Measurements from ENCODE around the gene L3MBTL4.
"Not testable (repeated sequence)": the region's sequence is repeated elsewhere in the genome, so short reads cannot be mapped to it uniquely, and the experiment has no call there.

The L3MBTL4 gene

GRCh38 chr18:6294148-6294784 lies 120.4 kb downstream of the L3MBTL4 start:
- no peak for DNase-seq

- no peak for DNase-seq
Observed at GRCh38 chr18:6289843-6290242, 124.9 kb downstream of the L3MBTL4 start.

GRCh38 chr18:6286585-6286984 lies 128.1 kb downstream of the L3MBTL4 start:
- DNase-seq = no peak

- DNase-seq = no peak
Observed at GRCh38 chr18:6284761-6285160, 129.9 kb downstream of the L3MBTL4 start.

GRCh38 chr18:6284300-6284699 lies 130.4 kb downstream of the L3MBTL4 start:
- DNase-seq = no peak

GRCh38 chr18:6281874-6282273 lies 132.8 kb downstream of the L3MBTL4 start:
- no peak for DNase-seq

DNA sequence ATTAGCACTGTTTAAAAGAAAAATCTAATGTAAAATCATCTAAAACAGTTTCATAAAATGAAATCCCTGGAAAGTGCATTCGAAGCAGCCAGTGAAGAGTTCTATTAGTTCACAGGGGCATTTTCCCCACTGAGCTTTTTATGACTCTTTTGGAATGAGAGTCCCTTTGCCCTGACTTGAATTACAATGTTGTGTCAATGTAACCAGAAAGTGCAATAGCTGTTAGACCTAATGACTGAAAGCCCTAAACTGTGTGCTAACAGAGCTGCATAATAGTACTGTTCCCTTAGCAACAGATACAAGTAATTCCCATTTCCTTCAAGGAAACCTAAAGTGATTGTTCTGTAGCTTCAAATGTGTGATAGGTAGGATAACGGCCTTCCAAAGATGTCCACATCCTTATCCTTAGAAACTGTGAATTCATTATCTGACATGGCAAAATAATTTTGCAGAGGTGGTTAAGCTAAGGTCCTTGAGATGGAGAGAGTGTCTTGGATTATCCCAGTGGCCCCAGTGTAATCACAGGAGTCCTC lies 134.4 kb downstream of the L3MBTL4 start:
- DNase-seq = no peak

DNA sequence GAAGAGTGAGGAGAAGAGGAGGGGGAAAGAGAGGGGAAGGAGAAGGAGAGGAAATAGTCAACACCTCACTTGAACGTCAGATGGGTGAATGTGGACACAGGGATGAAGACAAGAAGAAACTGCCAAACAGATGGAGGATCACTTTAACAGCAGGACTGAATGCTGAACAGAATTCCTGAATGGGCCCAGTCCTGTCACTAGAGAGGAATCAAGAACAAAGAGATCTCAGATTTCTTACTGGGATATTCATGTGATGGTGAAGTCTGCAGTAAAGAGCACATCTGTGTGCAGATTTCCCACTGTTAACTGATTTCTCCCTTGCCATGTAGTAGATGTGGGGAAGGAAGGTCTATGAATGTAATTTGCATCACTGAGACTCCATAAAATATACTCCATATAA lies 135.4 kb downstream of the L3MBTL4 start:
- DNase-seq = no peak

DNA sequence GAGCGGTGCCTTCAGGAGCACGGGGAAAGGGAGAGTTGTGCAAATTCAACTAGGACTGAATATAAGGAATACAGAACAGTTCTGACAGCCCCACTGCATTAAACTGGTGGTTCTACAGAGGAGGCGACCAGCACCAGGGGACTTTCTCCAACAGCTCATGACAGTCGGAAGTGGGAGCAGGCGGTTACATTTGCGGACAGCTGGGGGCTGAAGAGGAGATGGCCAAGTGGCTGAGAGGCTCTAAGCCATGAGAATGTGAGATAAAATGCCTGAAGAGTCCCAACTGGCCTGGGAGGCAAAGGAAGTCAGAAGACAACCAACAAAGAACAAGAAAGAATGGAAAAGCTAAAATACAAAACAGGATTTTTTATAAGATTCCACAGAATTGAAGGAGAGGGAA lies 141.3 kb downstream of the L3MBTL4 start:
- DNase-seq = no peak

GRCh38 chr18:6272144-6272543 lies 142.6 kb downstream of the L3MBTL4 start:
- DNase-seq = not testable (repeated sequence)

DNA sequence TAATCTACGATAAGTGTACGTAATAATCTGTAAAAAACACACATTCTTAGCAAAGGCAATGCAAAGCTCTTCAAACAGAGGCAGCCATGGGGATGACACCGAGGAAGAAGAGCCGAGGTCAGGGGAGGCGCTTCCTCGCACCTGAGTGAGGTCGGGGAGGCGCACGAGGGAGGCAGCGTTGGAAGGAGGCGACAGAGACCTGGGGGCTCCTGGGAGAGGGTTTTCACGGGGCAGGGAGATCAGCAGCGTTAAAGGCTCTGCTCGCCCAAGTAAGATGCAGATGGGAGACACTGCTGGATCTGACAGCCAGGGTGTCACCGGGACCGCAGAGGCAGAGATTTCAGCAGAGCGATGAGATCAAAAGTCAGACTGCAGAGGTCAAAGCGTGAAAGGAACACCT lies 143.1 kb downstream of the L3MBTL4 start:
- DNase-seq = no peak

DNA sequence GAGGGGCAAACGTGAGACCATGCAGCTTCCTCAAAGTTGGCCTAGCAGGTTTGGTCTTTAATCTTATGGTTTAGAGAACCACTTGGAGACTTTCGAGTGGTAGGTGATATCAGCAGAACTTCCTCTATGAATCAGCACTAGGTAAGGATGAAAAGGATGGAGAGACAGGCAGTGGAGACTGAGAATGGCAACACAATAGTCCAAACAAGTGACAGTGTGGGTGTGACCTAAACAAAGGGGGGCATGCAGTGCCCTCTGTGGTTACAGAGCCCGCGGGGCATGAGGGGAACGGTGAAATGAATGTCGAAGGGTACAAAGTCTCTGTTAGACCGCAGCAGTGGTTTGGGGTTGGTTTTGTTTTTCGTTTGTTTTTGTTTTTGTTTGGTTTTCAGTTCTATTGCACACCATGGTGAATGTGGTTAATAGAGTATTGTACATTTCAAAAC lies 143.9 kb downstream of the L3MBTL4 start:
- DNase-seq = no peak

DNA sequence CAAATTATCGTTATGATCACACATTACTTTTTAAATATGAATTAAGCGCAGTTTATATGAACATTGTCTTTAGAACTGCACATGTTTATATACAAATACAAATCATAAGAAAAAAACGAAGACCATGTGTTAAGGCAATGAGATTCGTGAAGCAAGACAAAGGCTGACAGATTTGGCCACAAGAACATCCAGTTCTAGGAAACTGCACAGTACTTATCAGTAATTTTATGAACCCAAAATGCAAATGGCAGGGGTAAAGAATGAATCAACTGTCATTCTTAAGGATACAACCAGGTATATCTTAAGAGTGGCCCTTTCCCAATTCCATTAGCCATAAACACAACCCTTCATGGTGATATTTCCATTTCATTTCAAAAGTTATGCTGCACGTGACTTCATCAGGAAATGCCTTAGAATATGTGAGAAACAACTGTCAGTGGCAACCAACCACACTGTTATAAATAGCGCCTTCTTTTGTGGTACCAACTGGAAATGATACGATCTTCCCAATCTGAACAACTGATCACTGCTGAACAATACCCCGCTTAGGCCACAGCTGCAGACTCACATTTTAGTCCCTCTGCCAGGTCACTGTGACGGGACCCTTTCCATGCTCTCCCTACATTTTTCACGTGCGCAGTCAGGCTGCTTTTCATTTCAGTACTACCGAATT lies 144.9 kb downstream of the L3MBTL4 start:
- no peak for DNase-seq

- DNase-seq = no peak
Observed at GRCh38 chr18:6266212-6266611, 148.5 kb downstream of the L3MBTL4 start.

GRCh38 chr18:6261938-6262337 lies 152.8 kb downstream of the L3MBTL4 start:
- DNase-seq = no peak

GRCh38 chr18:6259324-6259723 lies 155.4 kb downstream of the L3MBTL4 start:
- not testable (repeated sequence) for DNase-seq

DNA sequence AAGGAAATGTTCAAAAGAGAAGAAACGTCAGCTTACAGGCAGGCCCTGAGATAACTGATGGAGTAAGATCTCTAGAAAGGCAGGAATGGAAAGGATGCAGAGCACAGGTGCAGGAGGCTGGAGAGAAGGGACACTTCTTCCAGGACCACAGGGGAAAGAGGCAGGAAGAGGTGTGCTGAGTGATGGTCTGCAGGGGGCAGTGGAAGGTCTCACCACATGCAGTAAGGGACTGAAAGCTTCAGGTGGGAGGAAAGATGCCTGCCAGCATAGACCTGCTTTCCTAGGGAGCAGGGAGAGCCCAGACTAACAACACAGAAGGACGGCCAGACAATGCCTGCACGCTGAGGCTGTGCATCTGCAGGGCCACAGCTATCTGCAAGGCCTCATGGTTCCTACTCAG lies 156.8 kb downstream of the L3MBTL4 start:
- DNase-seq = no peak

- no peak for DNase-seq
Observed at GRCh38 chr18:6256521-6256920, 158.2 kb downstream of the L3MBTL4 start.

- no peak for DNase-seq
Observed at GRCh38 chr18:6255886-6256285, 158.8 kb downstream of the L3MBTL4 start.

GRCh38 chr18:6255116-6255705 lies 159.5 kb downstream of the L3MBTL4 start:
- no peak for DNase-seq

GRCh38 chr18:6254456-6254855 lies 160.3 kb downstream of the L3MBTL4 start:
- no peak for DNase-seq

- DNase-seq = no peak
Observed at GRCh38 chr18:6251084-6251483, 163.6 kb downstream of the L3MBTL4 start.

DNA sequence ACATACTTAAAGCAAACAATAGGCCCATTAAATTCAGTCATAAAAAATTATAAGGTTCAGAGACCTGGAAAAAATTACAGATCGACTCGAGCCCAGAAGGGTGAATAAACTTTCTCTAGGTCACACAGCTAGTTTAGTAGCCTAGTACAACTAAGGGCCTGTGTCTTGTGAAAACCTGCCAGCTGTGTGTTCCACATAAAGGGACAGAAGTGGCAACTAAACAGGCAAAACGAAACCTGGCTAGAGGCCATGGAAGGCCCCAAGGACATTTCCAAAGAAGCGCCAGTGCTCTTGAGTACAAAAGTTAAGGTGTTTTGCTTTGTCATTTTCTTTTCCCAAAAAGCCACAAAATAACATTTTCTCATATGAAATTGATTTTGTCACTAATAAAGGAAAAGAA lies 164.9 kb downstream of the L3MBTL4 start:
- DNase-seq = no peak

DNA sequence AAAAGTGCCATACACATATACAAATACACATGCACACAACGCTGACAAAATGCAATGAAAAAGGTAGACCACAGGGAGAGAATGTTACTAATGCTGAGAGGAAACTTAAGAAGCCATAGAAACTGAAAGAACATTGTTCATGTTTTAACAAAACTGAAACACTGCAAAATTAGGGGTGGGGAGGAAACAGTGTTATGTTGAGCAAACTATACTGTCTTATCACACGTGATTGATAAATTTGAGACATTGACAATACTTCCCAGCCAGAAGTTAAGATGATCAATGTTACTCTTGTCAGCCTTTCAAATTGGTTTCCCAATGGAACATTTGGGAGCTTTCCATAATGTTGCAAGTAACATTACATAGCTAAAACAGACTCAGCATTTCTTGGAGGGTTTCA lies 165.5 kb downstream of the L3MBTL4 start:
- DNase-seq = no peak

All from NCI-H345 (cell line).